ENCODE measurements around the gene PRPF19.

DNA sequence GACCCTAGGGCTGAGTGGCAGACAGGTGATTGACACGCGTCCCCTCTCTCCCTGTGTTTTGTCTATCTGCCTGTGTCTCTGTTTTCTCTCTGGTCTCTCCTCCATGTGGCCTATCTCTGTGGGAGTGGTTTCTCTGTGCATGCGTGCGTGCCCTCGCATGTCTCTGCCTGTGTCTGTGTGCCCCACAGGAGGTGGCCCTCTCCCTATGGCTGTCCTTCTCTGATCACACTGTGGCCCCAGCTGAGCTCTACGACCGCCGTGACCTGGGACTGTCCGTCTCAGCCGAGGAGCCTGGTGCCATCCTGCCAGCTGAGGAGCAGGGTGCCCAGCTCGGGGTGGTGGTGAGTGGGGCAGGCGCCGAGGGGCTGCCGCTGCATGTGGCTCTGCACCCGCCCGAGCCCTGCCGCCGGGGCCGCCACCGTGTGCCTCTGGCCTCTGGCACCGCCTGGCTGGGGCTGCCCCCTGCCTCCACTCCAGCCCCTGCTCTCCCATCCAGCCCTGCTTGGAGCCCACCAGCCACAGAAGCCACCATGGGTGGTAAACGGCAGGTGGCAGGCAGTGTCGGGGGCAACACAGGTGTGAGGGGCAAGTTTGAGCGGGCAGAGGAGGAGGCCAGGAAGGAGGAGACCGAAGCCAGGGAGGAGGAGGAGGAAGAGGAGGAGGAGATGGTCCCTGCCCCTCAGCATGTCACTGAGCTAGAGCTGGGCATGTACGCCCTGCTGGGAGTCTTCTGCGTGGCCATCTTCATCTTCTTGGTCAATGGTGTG, 29.5 kb upstream of the PRPF19 start:
- no peak for TF ChIP-seq EP300 (IDR thresholded peaks at IDR 0.05)
- TF ChIP-seq, protein P1, sequence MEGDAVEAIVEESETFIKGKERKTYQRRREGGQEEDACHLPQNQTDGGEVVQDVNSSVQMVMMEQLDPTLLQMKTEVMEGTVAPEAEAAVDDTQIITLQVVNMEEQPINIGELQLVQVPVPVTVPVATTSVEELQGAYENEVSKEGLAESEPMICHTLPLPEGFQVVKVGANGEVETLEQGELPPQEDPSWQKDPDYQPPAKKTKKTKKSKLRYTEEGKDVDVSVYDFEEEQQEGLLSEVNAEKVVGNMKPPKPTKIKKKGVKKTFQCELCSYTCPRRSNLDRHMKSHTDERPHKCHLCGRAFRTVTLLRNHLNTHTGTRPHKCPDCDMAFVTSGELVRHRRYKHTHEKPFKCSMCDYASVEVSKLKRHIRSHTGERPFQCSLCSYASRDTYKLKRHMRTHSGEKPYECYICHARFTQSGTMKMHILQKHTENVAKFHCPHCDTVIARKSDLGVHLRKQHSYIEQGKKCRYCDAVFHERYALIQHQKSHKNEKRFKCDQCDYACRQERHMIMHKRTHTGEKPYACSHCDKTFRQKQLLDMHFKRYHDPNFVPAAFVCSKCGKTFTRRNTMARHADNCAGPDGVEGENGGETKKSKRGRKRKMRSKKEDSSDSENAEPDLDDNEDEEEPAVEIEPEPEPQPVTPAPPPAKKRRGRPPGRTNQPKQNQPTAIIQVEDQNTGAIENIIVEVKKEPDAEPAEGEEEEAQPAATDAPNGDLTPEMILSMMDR (IDR thresholded peaks at IDR 0.05): no peak
